ENCODE data around the gene TARS1. TPM values are rescaled to one million over a fixed set of nuclear protein-coding genes. Genes with fewer than 3 reads are reported as not detected.

The TARS1 gene
- polyA plus RNA-seq, 2 donors: 78.9 to 96.6 TPM

DNA sequence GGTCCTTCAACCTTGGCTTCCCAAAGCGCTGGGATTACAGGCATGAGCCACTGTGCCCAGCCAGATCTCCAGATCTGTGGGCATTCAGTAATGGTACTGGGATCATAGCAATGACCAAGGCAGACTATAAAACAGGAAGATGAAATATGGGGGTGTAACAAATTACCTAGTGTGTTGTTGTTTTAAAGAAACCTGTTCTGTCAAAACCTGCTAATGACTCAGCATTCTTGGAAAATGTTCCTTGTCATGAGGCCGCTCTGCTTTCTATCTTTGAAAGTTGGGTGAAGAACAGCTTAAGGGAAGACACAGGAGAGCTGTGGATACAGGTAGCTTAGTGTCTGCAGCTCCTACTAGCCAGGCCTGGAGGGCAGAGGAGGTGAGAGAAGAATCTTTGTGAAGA lies 19.4 kb downstream of the TARS1 start:
- Histone ChIP-seq H3K4me1 (ENCODE audit: control insufficient read depth in 2 of 2, insufficient read depth in 2 of 2, low read length in 1 of 2) (no peaks in the 10 kb centered on the region), H3K27me3 (ENCODE audit: control insufficient read depth in 1 of 2, insufficient read depth in 2 of 2, low read length in 2 of 2) (no peaks in the 10 kb centered on the region), H3K27ac (ENCODE audit: low read depth in 2 of 2, low read length in 1 of 2) (no peak overlapping the region), H3K36me3 (ENCODE audit: control insufficient read depth in 2 of 2, insufficient read depth in 2 of 2, low read length in 1 of 2) (peaks cover 8 to 23% of the 10 kb centered on the region in 2 donors), H3K4me3 (ENCODE audit: low read depth in 1 of 2, low read length in 2 of 2) (no peak overlapping the region), H3K9me3 (ENCODE audit: control insufficient read depth in 2 of 2, insufficient read depth in 1 of 2, low read depth in 1 of 2, low read length in 1 of 2) (no peaks in the 10 kb centered on the region)
- WGBS, 2 donors: 61 to 75% methylated on average over 2 of the region's 2 CpGs

DNA sequence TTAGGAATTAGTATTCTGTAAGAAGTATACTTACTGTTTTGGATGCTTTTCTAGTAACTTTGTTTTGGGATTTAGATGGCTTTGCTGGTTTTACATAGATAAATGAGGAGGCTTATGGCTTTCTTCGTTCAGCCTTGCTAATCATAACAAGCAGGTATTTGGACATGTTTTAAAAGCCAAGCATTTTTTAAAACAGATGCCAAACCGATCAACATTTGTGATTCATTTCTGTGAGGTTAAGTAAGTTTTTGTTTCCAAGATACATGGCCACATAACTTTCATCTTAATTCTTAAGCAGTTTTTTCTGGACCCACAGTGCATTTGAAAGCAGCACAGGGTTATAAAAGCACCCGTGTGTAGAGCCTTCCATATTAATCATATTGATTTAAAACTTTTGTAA lies 21.7 kb downstream of the TARS1 start:
- Histone ChIP-seq H3K27ac (ENCODE audit: low read depth in 2 of 2, low read length in 1 of 2) (no peak overlapping the region), H3K4me1 (ENCODE audit: control insufficient read depth in 2 of 2, insufficient read depth in 2 of 2, low read length in 1 of 2) (no peaks in the 10 kb centered on the region), H3K9me3 (ENCODE audit: control insufficient read depth in 2 of 2, insufficient read depth in 1 of 2, low read depth in 1 of 2, low read length in 1 of 2) (no peaks in the 10 kb centered on the region), H3K27me3 (ENCODE audit: control insufficient read depth in 1 of 2, insufficient read depth in 2 of 2, low read length in 2 of 2) (no peaks in the 10 kb centered on the region), H3K36me3 (ENCODE audit: control insufficient read depth in 2 of 2, insufficient read depth in 2 of 2, low read length in 1 of 2) (peaks cover 8 to 21% of the 10 kb centered on the region in 2 donors), H3K4me3 (ENCODE audit: low read depth in 1 of 2, low read length in 2 of 2) (no peak overlapping the region)
- WGBS, 2 donors: 45 to 51% methylated on average over 3 of the region's 3 CpGs

DNA sequence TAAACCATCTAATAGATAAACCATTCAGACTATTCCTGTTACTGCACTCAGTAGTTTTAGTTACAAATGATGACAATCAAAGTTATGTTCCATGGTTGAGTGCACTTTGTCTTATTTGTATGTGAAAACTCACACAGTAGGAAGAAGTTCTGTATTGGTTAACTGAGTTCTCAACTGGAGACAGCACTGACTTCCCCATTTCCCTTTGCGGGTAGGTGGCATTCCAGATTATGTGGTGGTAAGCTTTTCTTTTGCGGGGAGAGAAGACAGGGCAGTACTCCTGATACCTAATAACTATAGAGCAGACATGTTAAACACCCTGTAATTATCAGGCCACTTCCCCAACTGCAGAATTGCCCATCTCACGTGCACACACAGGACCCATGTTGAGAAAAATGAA lies 24.4 kb downstream of the TARS1 start:
- Histone ChIP-seq H3K4me1 (ENCODE audit: control insufficient read depth in 2 of 2, insufficient read depth in 2 of 2, low read length in 1 of 2) (no peaks in the 10 kb centered on the region), H3K36me3 (ENCODE audit: control insufficient read depth in 2 of 2, insufficient read depth in 2 of 2, low read length in 1 of 2) (peaks cover 4 to 21% of the 10 kb centered on the region in 2 donors), H3K27me3 (ENCODE audit: control insufficient read depth in 1 of 2, insufficient read depth in 2 of 2, low read length in 2 of 2) (no peaks in the 10 kb centered on the region), H3K9me3 (ENCODE audit: control insufficient read depth in 2 of 2, insufficient read depth in 1 of 2, low read depth in 1 of 2, low read length in 1 of 2) (no peaks in the 10 kb centered on the region), H3K27ac (ENCODE audit: low read depth in 2 of 2, low read length in 1 of 2) (no peak overlapping the region), H3K4me3 (ENCODE audit: low read depth in 1 of 2, low read length in 2 of 2) (no peak overlapping the region)
- WGBS, 2 donors: 92 to 97% methylated on average over 3 of the region's 3 CpGs

DNA sequence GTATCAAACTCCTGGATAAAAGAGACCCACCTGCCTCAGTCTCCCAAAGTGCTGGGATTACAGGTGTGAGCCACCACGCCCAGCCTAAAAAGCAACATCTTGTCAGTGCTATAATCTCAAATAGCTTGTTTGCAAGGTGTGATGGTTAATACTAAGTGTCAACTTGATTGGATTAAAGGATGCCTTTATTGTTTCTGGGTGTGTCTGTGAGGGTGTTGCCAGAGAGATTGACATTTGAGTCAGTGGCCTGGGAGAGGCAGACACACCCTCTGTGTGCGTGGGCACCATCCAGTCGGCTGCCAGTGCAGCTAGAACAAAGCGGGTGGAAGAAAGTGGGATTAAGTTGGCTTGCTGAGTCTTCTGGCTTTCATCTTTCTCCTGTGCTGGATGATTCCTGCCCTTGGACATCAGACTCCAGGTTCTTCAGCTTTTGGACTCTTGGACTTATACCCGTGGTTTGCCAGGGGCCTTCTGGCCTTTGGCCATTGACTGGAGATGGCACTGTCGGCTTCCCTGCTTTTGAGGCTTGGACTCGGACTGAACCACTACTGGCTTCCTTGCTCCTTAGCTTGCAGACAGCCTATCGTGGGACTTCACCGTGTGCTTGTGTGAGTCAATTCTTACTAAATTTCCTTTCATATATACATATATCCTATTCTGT lies 28.1 kb downstream of the TARS1 start:
- Histone ChIP-seq H3K36me3 (ENCODE audit: control insufficient read depth in 2 of 2, insufficient read depth in 2 of 2, low read length in 1 of 2) (peaks cover 0 to 14% of the 10 kb centered on the region in 2 donors), H3K4me1 (ENCODE audit: control insufficient read depth in 2 of 2, insufficient read depth in 2 of 2, low read length in 1 of 2) (no peaks in the 10 kb centered on the region), H3K4me3 (ENCODE audit: low read depth in 1 of 2, low read length in 2 of 2) (no peak overlapping the region), H3K9me3 (ENCODE audit: control insufficient read depth in 2 of 2, insufficient read depth in 1 of 2, low read depth in 1 of 2, low read length in 1 of 2) (no peaks in the 10 kb centered on the region), H3K27ac (ENCODE audit: low read depth in 2 of 2, low read length in 1 of 2) (no peak overlapping the region), H3K27me3 (ENCODE audit: control insufficient read depth in 1 of 2, insufficient read depth in 2 of 2, low read length in 2 of 2) (no peaks in the 10 kb centered on the region)
- WGBS, 2 donors: 65 to 69% methylated on average over 9 of the region's 9 CpGs

DNA sequence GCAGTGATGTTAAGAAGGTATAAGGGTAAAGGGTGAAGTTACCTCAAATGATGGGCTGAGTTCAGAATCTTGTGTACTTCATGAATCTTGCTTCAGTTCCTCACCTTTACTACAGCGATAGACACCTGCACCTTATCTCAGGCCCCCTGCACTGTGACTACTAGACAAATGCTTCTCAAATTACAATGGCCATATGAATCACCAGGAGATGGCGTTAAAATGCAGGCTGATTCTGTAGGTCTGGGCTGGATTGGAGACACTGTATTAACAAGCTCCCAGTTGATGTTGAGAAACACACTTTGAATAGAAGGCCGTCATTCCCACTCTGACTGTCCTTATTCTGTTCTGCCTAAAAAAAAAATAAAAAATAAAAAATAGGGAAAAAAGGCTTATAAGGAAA lies 29.8 kb downstream of the TARS1 start:
- Histone ChIP-seq H3K4me1 (ENCODE audit: control insufficient read depth in 2 of 2, insufficient read depth in 2 of 2, low read length in 1 of 2) (no peaks in the 10 kb centered on the region), H3K36me3 (ENCODE audit: control insufficient read depth in 2 of 2, insufficient read depth in 2 of 2, low read length in 1 of 2) (peaks cover 4 to 10% of the 10 kb centered on the region in 2 donors)
- 70 to 85% methylated on average over 3 of the region's 3 CpGs for WGBS, 2 donors

DNA sequence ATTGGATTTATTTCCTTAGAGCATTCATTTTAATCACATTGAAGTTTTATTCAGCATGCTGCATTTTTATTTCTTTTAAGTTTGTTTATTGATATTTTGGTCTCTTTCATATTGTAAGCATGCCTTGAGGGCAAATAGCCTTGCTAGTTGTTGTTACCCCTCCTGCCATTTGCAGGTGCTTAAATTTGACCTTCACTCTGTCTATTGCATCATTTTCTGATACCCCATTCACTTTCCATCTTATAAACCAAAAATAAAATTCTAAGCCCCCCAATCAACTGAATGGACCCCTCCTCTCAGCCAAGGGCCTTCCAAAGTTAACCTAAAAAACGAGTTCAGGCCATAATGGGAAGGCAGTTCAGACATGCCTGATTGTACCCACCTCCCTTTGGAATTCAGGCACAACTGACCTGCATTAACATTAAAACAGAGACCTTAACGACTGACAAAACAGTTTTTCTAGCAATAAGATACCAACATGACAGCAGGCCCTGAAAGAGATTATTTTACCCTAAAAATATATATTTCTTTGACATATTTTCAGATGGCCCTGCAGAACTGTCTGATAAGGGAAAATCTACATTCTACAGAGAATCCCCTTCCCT lies 32.1 kb downstream of the TARS1 start:
- peaks cover 8 to 10% of the 10 kb centered on the region in 2 donors for H3K36me3 ChIP-seq (ENCODE audit: control insufficient read depth in 2 of 2, insufficient read depth in 2 of 2, low read length in 1 of 2)
- no peaks in the 10 kb centered on the region for H3K4me1 ChIP-seq (ENCODE audit: control insufficient read depth in 2 of 2, insufficient read depth in 2 of 2, low read length in 1 of 2)
- H3K9me3 ChIP-seq (ENCODE audit: control insufficient read depth in 2 of 2, insufficient read depth in 1 of 2, low read depth in 1 of 2, low read length in 1 of 2): no peaks in the 10 kb centered on the region
- H3K27ac ChIP-seq (ENCODE audit: low read depth in 2 of 2, low read length in 1 of 2): no peak overlapping the region
- 59 to 64% methylated on average over 2 of the region's 2 CpGs for WGBS, 2 donors
- H3K27me3 ChIP-seq (ENCODE audit: control insufficient read depth in 1 of 2, insufficient read depth in 2 of 2, low read length in 2 of 2): no peaks in the 10 kb centered on the region
- H3K4me3 ChIP-seq (ENCODE audit: low read depth in 1 of 2, low read length in 2 of 2): no peak overlapping the region

More for the DNA sequence above, 29.8 kb downstream of the TARS1 start:
- Histone ChIP-seq H3K27ac (ENCODE audit: low read depth in 2 of 2, low read length in 1 of 2) (no peak overlapping the region), H3K9me3 (ENCODE audit: control insufficient read depth in 2 of 2, insufficient read depth in 1 of 2, low read depth in 1 of 2, low read length in 1 of 2) (no peaks in the 10 kb centered on the region), H3K27me3 (ENCODE audit: control insufficient read depth in 1 of 2, insufficient read depth in 2 of 2, low read length in 2 of 2) (no peaks in the 10 kb centered on the region), H3K4me3 (ENCODE audit: low read depth in 1 of 2, low read length in 2 of 2) (no peak overlapping the region)

DNA sequence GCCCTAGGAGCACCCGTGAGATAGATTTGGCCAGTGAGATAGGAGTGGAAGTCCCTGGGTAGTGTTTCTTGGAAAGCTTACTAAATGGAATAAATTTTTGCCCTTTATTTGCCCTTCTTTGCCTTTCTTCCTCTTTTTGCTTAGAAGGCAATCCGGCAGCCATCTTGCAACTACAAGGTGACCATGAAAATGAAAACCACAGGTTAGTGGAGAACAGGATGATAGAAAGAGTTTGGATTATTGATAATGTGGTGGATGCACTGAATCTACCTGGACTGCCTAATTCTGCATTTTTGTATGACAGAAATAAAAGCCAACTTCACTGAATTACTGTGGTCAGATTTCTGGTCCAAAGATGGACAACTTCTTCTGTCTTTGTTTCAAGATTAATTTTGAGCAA lies 33.2 kb downstream of the TARS1 start:
- 90 to 98% methylated on average over 2 of the region's 2 CpGs for WGBS, 2 donors
- Histone ChIP-seq H3K27me3 (ENCODE audit: control insufficient read depth in 1 of 2, insufficient read depth in 2 of 2, low read length in 2 of 2) (no peaks in the 10 kb centered on the region), H3K27ac (ENCODE audit: low read depth in 2 of 2, low read length in 1 of 2) (no peak overlapping the region), H3K4me3 (ENCODE audit: low read depth in 1 of 2, low read length in 2 of 2) (no peak overlapping the region), H3K9me3 (ENCODE audit: control insufficient read depth in 2 of 2, insufficient read depth in 1 of 2, low read depth in 1 of 2, low read length in 1 of 2) (no peaks in the 10 kb centered on the region), H3K4me1 (ENCODE audit: control insufficient read depth in 2 of 2, insufficient read depth in 2 of 2, low read length in 1 of 2) (no peaks in the 10 kb centered on the region), H3K36me3 (ENCODE audit: control insufficient read depth in 2 of 2, insufficient read depth in 2 of 2, low read length in 1 of 2) (peaks cover 4 to 8% of the 10 kb centered on the region in 2 donors)

DNA sequence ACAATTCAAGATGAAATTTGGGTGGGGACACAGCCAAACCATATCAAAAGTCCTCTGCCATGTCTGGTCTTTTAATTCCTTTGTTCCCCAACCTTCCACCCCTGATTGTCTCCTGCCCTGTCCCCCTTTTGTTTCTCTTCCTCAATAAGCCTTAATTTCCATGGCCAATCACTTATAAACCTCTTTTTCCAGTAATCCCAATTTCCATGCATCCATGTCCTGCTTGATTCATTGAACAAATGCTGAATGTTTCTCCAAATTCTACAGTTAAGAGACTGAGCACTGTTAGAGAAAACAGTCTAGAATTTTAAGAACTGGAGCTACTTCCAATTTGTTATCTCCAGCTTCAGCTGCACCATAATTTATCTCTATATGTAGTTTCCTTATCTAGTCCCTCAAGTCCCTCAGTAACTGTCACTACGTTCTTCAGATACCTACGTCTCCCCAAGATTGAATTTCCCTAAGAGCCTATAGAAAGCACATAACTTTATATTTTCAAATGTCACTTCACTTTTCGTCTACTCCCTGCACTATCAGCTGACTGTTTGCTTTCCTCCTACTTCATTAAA lies 34.2 kb downstream of the TARS1 start:
- Histone ChIP-seq H3K4me1 (ENCODE audit: control insufficient read depth in 2 of 2, insufficient read depth in 2 of 2, low read length in 1 of 2) (no peaks in the 10 kb centered on the region), H3K27me3 (ENCODE audit: control insufficient read depth in 1 of 2, insufficient read depth in 2 of 2, low read length in 2 of 2) (no peaks in the 10 kb centered on the region), H3K27ac (ENCODE audit: low read depth in 2 of 2, low read length in 1 of 2) (no peak overlapping the region), H3K4me3 (ENCODE audit: low read depth in 1 of 2, low read length in 2 of 2) (no peak overlapping the region), H3K36me3 (ENCODE audit: control insufficient read depth in 2 of 2, insufficient read depth in 2 of 2, low read length in 1 of 2) (peaks cover 2 to 8% of the 10 kb centered on the region in 2 donors), H3K9me3 (ENCODE audit: control insufficient read depth in 2 of 2, insufficient read depth in 1 of 2, low read depth in 1 of 2, low read length in 1 of 2) (no peaks in the 10 kb centered on the region)
- WGBS, 2 donors: 94 to 99% methylated on average over 3 of the region's 3 CpGs

DNA sequence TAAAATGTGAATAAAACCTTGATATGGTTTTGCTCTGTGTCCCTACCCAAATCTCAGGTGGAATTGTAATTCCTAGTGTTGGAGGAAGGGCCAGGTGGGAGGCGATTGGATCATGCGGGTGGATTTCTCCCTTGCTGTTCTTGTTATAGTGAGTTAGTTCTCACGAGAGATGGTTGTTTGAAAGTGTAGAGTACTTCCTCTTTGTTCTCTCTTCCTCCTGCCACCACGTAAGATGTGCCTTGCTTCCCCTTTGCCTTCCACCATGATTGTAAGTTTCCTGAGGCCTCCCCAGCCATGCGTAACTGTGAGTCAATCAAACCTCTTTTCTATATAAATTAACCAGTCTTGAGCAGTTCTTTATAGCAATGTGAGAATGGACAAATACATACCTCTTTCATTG lies 34.9 kb downstream of the TARS1 start:
- H3K27me3 ChIP-seq (ENCODE audit: control insufficient read depth in 1 of 2, insufficient read depth in 2 of 2, low read length in 2 of 2): no peaks in the 10 kb centered on the region
- no peaks in the 10 kb centered on the region for H3K4me1 ChIP-seq (ENCODE audit: control insufficient read depth in 2 of 2, insufficient read depth in 2 of 2, low read length in 1 of 2)
- no peaks in the 10 kb centered on the region for H3K9me3 ChIP-seq (ENCODE audit: control insufficient read depth in 2 of 2, insufficient read depth in 1 of 2, low read depth in 1 of 2, low read length in 1 of 2)
- H3K27ac ChIP-seq (ENCODE audit: low read depth in 2 of 2, low read length in 1 of 2): no peak overlapping the region
- H3K36me3 ChIP-seq (ENCODE audit: control insufficient read depth in 2 of 2, insufficient read depth in 2 of 2, low read length in 1 of 2): peaks cover 2 to 8% of the 10 kb centered on the region in 2 donors
- no peak overlapping the region for H3K4me3 ChIP-seq (ENCODE audit: low read depth in 1 of 2, low read length in 2 of 2)
- WGBS, 2 donors: 88 to 97% methylated on average over 5 of the region's 5 CpGs

DNA sequence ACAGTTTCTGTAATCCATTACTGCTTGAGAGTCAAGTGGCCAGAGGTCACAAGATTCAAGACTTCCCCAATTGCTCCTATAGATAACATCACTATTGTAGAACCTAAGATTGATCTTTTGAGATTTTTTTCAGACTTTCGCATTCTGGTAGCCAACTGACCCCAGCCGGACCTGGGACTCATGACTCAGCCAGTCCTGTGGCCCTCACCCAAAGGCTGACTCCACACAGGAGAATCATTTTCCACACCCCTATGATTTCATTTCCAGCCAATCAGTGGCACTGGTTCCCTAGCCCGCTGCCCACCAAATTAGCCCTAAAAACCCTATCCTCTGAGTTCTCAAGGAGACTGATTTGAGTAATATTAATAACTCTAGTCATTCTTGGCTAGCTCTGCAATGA lies 36.2 kb downstream of the TARS1 start:
- 96% methylated on average over 3 of the region's 3 CpGs for WGBS, 2 donors
- Histone ChIP-seq H3K27ac (ENCODE audit: low read depth in 2 of 2, low read length in 1 of 2) (no peak overlapping the region), H3K27me3 (ENCODE audit: control insufficient read depth in 1 of 2, insufficient read depth in 2 of 2, low read length in 2 of 2) (no peaks in the 10 kb centered on the region), H3K4me1 (ENCODE audit: control insufficient read depth in 2 of 2, insufficient read depth in 2 of 2, low read length in 1 of 2) (no peaks in the 10 kb centered on the region), H3K9me3 (ENCODE audit: control insufficient read depth in 2 of 2, insufficient read depth in 1 of 2, low read depth in 1 of 2, low read length in 1 of 2) (no peaks in the 10 kb centered on the region), H3K36me3 (ENCODE audit: control insufficient read depth in 2 of 2, insufficient read depth in 2 of 2, low read length in 1 of 2) (peaks cover 2 to 8% of the 10 kb centered on the region in 2 donors), H3K4me3 (ENCODE audit: low read depth in 1 of 2, low read length in 2 of 2) (no peak overlapping the region)

Data from esophagus (tissue), 2 donors.